ENCODE results near the gene RASGRP3.
"Not testable (repeated sequence)": the region's sequence is repeated elsewhere in the genome, so short reads cannot be mapped to it uniquely, and the experiment has no call there.

RASGRP3 gene, protein sequence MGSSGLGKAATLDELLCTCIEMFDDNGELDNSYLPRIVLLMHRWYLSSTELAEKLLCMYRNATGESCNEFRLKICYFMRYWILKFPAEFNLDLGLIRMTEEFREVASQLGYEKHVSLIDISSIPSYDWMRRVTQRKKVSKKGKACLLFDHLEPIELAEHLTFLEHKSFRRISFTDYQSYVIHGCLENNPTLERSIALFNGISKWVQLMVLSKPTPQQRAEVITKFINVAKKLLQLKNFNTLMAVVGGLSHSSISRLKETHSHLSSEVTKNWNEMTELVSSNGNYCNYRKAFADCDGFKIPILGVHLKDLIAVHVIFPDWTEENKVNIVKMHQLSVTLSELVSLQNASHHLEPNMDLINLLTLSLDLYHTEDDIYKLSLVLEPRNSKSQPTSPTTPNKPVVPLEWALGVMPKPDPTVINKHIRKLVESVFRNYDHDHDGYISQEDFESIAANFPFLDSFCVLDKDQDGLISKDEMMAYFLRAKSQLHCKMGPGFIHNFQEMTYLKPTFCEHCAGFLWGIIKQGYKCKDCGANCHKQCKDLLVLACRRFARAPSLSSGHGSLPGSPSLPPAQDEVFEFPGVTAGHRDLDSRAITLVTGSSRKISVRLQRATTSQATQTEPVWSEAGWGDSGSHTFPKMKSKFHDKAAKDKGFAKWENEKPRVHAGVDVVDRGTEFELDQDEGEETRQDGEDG

DNA sequence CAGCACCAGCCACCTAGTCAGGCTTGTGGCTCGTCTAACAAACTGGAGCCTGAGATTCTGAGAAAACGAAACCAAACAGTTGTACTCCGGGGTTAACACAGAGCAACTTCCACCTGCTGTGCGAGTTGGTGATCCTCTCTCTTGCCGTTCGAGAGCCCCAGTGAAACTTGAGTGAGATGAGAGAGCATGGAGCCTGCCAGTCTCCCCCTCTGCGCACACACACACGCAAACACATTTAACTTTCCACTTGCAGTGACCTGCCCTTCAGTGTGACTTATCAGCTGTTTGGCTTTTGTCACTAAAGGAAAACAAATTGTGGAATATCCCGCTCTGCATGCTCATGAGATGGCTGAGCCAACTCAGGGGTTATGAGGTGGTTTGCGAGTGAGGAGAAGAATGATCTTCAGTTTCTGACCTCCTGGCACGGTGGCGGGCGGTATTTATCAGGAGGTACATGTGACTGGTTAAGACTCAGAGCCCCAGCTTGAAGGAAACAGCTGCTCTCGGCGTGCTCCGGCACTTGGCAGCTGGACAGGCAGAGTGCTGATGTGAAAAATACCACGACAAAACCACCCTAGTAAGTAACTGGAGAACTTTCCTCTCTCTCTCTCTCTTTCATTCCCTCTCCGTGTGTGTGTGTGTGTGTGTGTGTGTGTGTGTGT, at the start of gene RASGRP3:
Gene RASGRP3, plus strand, starts transcription at position 519 of the 662 bp plus-strand sequence. CDS start 38,488 bp downstream, outside the sequence.
- peak; percentile 45 for DNase-seq

DNA sequence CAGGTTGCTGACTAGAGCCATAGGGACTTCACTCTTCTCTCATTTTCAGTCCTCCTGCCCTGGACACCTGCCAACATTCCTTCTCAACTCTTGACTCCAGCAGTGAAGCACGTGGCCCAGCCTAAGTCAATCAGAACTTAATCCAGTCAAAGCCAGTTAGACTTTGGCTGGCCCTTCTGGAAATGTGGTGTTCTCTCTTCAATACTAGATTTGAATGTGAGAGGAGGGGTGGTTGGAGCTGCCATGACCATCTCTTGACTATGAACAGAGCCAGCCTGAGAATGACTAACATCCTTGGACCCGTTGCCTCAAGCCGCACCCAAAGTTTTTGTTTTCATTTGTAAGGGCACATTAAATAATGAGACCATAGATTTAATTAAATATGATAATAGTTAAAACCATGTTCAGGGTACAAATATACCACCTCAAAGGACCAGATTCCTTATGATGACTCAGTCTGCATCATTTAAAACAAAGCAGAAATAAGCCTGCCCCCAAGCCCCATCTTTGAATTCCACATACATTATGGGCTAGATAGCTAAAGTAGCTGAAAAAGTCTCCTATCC, 49.7 kb upstream of the RASGRP3 start:
- DNase-seq = no peak

DNA sequence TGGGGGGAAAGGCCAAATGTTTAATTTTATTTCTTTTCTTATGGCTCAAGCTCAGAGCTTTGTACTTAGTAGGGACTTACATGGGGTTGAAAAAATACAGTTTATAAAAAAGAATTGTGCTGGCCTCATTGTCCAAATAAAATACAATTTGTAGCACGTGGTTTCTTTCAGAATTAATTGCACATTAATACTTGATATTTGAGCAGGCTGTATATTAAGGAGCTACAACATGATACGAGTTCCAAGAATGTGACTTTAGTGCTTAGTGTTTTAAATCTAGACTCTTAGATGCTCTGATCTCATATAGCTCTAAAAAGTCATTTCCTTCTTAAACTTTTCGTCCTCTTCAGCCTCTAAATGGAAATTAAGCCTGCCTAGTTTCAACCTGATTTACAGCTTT, 46.4 kb upstream of the RASGRP3 start:
- DNase-seq = no peak

DNA sequence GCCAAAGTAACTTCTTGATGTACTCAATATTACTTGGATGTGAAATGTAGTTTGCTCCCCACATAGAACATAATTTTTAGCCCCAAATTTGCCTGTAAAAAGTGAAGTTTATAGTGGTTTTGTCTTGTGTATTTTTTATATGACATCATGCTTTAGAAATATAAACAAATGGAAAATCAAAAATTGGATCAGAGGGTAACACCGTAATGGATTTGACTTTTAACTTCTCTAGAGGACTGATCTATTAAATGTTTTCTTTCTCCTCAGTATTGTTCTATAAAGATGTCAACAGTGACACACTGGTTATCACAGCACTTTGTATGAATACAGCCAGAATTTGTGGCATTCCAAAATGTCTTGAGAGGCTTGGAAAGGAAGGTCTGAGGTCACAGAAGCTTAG, 45.6 kb upstream of the RASGRP3 start:
- no peak for DNase-seq

DNA sequence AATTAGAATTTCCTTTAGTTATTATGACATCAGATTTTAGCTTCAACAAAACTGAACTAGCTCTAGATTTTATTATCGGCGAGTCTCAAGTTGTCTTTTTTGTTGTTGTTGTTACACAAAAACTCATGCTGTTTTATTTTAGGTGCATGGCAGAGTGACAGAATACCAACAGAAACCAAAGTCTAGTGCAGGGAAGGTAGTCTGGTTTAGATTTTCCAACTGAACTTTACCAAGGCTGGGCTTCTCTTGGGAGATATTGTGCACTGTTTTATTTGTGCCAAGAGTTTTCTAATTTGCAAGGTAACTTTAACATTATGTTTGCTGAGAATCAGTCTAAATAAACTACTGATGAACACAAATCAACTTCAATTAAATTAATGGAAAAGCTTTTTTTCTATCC, 43.6 kb upstream of the RASGRP3 start:
- DNase-seq = no peak

DNA sequence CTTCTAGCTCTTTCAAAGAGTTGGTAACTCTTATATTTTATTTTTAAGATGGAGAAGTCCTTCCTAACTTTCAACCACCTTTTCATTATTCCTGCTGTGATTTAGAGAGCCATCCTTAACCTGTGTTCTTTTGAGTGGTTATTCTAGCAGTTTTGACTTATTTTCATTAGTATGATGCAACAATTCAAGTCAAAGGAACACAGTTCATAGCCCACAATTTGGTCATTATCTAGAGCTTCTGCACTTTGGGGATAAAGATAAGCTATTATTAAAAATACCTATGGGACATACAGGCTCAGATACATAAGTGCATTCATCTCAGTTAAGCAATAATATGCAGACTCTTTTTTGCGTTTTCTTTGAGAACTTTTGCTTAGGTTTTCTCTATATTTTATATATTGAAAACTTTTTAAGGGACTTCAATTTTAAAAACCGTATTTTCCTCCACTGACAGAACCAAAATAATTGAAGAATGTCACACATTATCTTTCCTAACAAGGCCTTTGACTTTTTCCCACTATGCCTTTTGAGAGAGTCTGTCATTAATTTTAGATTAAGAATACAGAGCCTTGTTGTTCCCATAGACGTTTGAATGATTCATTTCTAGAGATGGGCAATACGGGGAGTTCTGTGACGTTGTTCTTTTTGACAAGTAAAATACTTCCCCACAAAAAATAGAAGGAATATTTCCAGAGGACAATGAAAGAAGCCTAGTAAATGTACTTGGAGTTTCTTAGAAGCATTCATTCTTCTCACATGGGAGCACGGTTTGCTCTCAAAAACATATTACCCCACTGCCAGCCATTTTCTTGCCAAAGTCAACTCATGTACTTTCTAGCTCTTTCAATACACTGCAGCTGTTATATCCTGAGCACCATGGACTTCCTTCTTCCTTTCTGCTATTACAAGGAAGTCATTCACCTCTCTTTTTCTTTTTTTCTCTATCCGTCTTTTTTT, 42.9 kb upstream of the RASGRP3 start:
- DNase-seq = no peak

DNA sequence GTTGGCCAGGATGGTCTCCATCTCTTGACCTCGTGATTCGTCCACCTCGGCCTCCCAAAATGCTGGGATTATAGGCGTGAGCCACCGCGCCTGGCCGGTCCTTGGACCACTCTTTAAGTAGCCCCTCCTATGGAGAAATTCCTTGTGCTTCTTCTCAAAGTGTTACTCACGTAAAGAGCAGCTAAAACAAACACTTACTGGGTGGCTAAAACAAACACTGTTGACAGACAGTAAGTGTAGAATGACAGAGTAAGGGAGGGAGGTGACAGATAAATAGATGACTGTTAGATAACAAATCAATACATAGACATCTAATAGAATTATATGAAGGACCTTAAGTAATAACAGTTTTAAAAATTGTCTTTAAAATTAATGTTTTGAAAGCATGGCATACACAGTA, 40.9 kb upstream of the RASGRP3 start:
- DNase-seq = no peak

DNA sequence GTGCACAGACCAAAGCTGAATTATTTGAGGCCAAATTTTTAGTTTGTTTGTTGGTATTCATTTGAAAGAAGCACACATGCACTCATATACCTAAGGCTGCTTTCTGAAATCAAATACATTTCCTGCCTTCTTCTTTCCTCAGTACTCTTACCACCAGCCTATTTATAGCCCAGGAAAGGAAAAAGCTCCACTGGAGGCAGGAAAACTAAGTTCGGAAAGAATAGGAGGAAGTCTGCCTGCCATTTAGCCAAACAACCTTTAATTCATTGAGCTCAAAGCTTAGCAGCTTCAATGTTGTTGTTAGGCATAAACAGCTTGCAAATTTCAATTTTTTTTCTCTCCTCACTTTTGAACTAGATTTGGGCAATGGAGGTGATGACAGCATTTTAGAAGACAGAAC, 40.4 kb upstream of the RASGRP3 start:
- DNase-seq = no peak

DNA sequence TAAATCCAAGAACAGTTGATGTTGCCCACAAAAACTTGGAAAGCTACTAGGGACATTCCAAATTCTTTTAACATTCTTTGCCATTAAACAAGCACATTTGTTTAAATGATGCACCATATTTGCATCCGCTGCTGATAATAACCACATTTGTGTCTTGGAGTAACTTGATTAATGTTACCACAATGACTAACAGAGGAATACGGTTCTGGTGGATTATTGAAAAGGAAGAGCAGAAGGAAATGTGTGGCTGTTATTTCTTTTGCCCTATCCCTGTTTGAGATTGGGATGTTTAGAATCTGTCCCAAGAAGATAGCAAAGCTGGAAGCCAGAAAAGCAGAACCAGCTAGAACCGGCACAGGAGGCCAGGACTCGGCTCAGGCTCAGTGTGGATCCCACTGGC, 39.2 kb upstream of the RASGRP3 start:
- DNase-seq = no peak

DNA sequence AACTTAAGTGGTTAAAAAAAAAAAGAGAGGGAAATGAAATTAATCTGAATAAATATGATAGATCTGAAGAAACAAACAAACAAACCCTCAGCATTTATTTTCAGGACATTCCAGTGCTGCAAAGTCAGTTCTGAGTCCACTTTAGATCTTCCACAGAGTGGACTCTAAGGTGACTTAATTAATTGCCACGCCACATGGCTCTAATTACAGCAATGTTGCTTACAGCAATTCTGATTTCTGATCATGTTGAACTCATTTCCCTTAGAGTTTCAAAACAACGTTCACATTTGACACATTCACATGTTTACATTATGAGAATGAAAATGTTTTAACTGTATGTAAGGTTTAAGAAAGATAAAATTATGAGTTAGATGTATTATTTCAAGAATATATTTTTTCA, 38.6 kb upstream of the RASGRP3 start:
- no peak for DNase-seq

DNA sequence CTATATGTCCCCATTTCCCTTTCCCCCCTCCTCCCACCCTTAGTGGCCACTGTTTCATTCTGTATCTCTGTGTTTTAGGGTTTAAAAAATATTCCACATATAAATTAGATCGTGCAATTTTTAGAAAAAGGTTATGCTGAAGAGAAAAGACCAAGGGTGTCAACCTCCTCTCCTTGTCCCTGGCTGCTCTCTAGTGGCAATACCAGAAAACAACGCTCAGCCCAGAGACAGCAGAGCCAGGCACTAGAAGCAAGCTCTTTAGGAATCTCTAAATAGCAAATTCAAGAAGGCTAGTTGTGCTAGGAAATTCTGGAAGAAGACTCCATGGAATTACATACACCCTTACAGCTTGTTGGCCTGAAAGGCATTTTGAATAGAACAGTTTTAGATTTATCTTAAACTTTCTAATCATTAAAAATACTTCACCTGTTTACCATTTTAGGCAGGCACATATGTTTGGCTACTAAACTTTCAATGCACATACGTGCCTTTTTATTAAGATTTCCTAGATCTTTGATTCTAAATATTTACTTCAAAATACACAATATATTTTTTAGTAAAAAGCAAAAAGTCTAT, 35.1 kb upstream of the RASGRP3 start:
- no peak for DNase-seq

DNA sequence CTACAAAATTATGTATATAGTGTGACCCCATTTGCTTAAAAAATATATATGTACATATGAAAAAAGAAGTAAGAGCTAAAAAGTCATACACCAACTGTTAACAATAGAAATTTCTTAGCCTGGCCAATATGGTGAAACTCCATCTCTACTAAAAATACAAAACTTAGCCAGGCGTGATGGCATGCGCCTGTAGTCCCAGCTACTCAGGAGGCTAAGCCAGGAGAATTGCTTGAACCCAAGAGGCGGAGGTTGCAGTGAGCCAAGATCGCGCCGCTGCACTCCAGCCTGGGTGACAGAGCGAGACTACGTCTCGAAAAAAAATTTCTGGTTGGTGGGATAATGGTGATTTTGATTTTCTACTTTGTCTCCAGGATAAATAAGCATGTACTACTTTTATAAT, 34.4 kb upstream of the RASGRP3 start:
- DNase-seq = not testable (repeated sequence)

DNA sequence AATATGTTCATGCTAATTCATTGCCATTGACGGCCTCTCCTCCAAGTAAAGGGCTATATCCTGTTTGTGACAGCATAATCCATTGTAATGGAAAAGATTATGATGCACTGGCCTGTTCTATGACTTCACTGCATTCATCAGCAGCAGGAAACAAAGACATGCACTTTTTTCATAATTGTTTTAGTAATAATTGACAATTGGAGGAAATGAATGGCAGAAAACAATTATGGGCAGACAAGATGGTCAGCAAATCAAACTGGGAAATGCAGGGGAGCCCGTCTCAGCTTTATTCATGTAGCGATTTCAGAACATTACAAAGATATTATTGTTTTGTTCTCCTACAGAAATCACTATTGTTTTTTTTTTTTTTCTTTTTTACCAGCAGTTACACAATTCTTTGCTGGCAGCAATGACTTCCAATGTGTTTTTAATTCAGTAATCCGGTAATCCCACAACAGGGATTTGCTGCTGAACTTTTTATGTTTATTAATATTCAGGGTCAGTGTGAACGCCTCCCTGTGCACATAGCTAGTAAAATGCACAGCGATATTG, 33.8 kb upstream of the RASGRP3 start:
- no peak for DNase-seq

DNA sequence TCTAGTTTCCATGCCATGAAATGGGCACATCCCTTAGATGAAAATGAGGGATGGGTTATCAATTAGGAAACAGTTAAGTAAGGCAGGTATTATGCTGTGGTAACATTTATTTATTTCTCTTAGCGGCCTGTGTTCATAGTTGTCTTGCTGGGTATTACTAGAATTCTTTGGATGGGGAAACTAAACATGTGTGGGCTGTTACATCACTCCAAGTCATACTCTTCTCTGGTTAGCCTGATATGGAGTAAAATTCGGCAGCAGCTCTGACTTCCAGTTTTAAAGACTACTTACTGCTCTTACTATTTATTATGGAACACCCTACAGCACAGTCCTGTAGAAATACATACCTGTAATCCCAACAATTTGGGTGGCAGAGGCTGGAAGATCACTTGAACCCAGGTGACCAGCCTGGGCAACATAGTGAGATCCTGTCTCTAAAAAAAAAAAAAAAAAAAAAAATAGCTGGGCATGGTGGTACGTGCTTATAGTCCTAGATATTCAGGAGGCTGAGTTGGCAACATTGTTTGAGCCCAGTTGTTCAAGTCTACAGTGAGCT, 33.1 kb upstream of the RASGRP3 start:
- no peak for DNase-seq

DNA sequence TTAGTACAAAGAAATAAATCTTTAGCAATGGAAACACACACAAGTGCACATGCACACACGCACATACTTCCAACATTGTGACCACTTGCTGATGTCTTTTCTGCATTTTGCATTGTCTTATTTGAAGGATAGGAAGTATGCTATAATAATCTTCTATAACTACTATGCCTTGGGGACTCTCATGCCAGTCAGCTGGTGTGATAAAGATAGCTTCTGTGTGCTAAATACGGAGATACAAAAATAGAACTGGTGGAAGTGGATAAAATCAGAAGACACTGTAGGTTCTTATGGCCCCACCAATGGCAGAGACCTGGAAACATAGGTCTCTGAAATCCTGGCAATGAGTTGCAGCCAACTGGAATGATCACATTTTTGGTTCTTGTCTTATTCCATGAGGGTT, 31.5 kb upstream of the RASGRP3 start:
- no peak for DNase-seq

DNA sequence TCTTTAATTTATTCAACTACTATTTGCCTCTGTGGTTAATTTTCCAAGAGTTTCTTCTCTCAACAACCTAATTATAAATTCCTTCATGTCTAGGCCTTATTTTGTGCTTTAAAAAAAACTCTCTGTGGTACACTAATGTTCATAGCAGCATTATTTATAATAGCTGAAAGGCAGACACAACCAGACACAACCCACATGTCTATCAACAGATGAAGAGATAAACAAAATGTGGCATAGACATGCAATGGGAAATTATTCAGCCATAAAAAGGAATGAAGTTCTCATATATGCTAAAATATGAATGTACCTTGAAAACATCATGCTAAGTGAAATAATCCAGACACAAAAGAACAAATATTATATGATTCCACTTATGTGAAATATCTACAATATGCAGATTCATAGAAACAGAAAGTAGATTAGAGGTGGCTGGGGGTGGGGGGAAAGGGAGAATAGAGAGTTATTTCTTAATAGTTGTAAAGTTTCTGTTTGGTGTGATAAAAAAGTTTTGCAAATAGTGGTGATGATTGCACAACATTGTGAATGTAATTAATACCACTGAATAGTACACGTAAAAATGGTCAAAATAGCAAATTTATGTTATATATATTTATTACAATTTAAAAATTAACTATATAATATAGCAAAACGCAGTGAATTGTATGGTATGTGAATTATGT, 28.1 kb upstream of the RASGRP3 start:
- no peak for DNase-seq

DNA sequence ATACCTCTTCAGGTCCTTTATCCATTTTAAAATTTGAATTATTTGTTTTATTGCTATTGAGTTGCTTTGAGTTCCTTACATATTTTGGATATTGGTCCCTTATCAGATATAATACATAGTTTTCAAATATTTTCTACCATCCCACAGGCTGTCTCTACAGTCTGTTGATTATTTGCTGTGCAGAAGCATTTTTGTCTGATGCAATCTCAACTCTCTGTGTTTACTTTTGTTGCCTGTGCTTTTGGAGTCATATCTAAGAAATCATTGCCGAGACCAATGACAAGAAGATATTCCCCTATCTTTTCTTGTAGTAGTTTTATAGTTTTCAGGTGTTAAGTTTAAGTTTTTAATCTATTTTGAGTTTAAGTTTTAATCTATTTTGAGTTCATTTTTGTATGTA, 25.2 kb upstream of the RASGRP3 start:
- no peak for DNase-seq

DNA sequence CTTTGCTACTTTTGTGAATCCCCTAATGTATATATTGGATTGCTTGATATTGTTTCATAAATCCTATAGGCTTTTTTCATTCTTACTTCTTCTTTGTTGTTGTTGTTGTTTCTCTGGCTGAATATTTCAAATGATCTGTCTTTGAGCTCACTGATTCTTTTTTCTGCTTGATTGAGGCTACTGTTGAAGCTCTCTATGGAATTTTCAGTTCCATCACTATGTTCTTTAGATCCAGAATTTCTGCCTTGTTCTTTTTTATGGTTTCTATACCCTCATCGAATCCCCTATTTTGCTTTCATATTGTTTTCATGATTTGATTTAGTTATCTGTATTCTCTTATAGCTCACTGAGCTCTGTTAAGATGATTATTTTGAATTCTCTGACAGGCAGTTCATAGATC, 24.6 kb upstream of the RASGRP3 start:
- DNase-seq = no peak

DNA sequence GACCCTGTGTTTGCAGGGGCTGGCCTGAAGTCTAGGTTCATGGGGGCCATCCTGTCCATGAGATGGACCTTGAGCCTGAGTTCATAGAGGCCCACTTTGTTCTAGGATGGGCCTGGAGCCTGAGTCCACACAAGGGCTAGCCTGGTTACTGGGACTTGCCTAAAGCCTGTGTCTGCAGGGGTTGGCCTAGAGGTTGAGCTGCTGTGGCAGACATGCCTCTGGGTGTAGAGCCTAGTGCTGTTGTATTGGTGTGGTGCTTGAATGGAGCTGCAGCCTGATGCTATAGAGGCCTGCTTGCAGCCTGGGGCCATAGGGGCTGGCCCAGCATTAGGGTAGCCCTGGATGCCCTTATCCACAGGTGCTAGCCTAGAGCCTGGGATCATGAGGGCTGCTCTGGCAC, 23.9 kb upstream of the RASGRP3 start:
- DNase-seq = no peak

DNA sequence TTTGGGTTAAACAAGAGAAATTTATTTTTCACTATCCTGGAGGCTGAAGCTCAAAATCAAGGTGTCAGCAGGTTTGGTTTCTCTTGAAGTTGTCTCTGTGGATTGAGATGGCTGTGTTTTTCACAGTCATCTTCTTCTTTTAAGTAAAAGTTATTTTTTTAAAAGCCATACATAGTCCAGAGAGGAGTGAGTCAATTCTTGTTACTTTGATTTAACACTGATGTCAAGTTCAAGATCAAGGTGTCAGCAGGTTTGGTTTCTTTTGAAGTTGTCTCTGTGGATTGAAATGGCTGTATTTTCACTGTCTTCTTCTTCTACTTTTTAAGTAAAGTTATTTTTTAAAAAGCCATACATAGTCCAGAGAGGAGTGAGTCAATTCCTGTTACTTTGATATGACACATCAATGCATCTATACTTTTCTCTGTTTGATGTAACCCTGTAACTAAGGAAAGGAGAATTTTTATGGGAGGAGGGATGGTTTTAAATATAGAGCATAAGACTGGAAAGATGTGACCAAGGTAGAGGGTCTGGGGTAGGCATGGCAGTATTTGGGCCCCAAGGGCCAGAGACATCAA, 22.5 kb upstream of the RASGRP3 start:
- DNase-seq = no peak

All from activated T-cell treated with anti-CD3 and anti-CD28 coated beads for 4 hours (primary cell).